ENCODE measurements around the gene SLC9A9. TPM values are rescaled to one million over a fixed set of nuclear protein-coding genes. Genes with fewer than 3 reads are reported as not detected.

SLC9A9 gene
- polyA plus RNA-seq, 2 donors = 8.3 to 11.9 TPM

- H3K9me3 ChIP-seq (ENCODE audit: control insufficient read depth in 2 of 2, insufficient read depth in 1 of 2, low read depth in 1 of 2, low read length in 1 of 2) = no peaks in the 10 kb centered on the region
- no peak overlapping the region for H3K4me3 ChIP-seq (ENCODE audit: low read depth in 1 of 2, low read length in 2 of 2)
- no peaks in the 10 kb centered on the region for H3K4me1 ChIP-seq (ENCODE audit: control insufficient read depth in 2 of 2, insufficient read depth in 2 of 2, low read length in 1 of 2)
- 74 to 89% methylated on average over 3 of the region's 3 CpGs for WGBS, 2 donors
- H3K27ac ChIP-seq (ENCODE audit: low read depth in 2 of 2, low read length in 1 of 2) = no peak overlapping the region
- H3K36me3 ChIP-seq (ENCODE audit: control insufficient read depth in 2 of 2, insufficient read depth in 2 of 2, low read length in 1 of 2) = no peaks in the 10 kb centered on the region
- H3K27me3 ChIP-seq (ENCODE audit: control insufficient read depth in 1 of 2, insufficient read depth in 2 of 2, low read length in 2 of 2) = no peaks in the 10 kb centered on the region
These were observed 254.1 kb downstream of the SLC9A9 start for GRCh38 chr3:143594206-143594605.

GRCh38 chr3:143590660-143591059 is 257.6 kb downstream of the SLC9A9 start:
- no peaks in the 10 kb centered on the region for H3K9me3 ChIP-seq (ENCODE audit: control insufficient read depth in 2 of 2, insufficient read depth in 1 of 2, low read depth in 1 of 2, low read length in 1 of 2)
- H3K27me3 ChIP-seq (ENCODE audit: control insufficient read depth in 1 of 2, insufficient read depth in 2 of 2, low read length in 2 of 2) = no peaks in the 10 kb centered on the region
- H3K36me3 ChIP-seq (ENCODE audit: control insufficient read depth in 2 of 2, insufficient read depth in 2 of 2, low read length in 1 of 2) = no peaks in the 10 kb centered on the region
- no peak overlapping the region for H3K4me3 ChIP-seq (ENCODE audit: low read depth in 1 of 2, low read length in 2 of 2)
- H3K27ac ChIP-seq (ENCODE audit: low read depth in 2 of 2, low read length in 1 of 2) = no peak overlapping the region
- WGBS, 2 donors = 84 to 85% methylated on average over 3 of the region's 3 CpGs
- H3K4me1 ChIP-seq (ENCODE audit: control insufficient read depth in 2 of 2, insufficient read depth in 2 of 2, low read length in 1 of 2) = no peaks in the 10 kb centered on the region

- 42 to 53% methylated on average over 2 of the region's 2 CpGs for WGBS, 2 donors
- H3K9me3 ChIP-seq (ENCODE audit: control insufficient read depth in 2 of 2, insufficient read depth in 1 of 2, low read depth in 1 of 2, low read length in 1 of 2) = no peaks in the 10 kb centered on the region
- H3K4me1 ChIP-seq (ENCODE audit: control insufficient read depth in 2 of 2, insufficient read depth in 2 of 2, low read length in 1 of 2) = no peaks in the 10 kb centered on the region
- no peak overlapping the region for H3K27ac ChIP-seq (ENCODE audit: low read depth in 2 of 2, low read length in 1 of 2)
- H3K27me3 ChIP-seq (ENCODE audit: control insufficient read depth in 1 of 2, insufficient read depth in 2 of 2, low read length in 2 of 2) = no peaks in the 10 kb centered on the region
- H3K4me3 ChIP-seq (ENCODE audit: low read depth in 1 of 2, low read length in 2 of 2) = no peak overlapping the region
- H3K36me3 ChIP-seq (ENCODE audit: control insufficient read depth in 2 of 2, insufficient read depth in 2 of 2, low read length in 1 of 2) = peaks cover 0 to 3% of the 10 kb centered on the region in 2 donors
These were observed 261.7 kb downstream of the SLC9A9 start for GRCh38 chr3:143586576-143586975.

GRCh38 chr3:143585720-143586456 is 262.4 kb downstream of the SLC9A9 start:
- no peaks in the 10 kb centered on the region for H3K27me3 ChIP-seq (ENCODE audit: control insufficient read depth in 1 of 2, insufficient read depth in 2 of 2, low read length in 2 of 2)
- peaks cover 0 to 3% of the 10 kb centered on the region in 2 donors for H3K36me3 ChIP-seq (ENCODE audit: control insufficient read depth in 2 of 2, insufficient read depth in 2 of 2, low read length in 1 of 2)
- WGBS, 2 donors = 77 to 85% methylated on average over 4 of the region's 4 CpGs
- no peak overlapping the region for H3K4me3 ChIP-seq (ENCODE audit: low read depth in 1 of 2, low read length in 2 of 2)
- no peaks in the 10 kb centered on the region for H3K4me1 ChIP-seq (ENCODE audit: control insufficient read depth in 2 of 2, insufficient read depth in 2 of 2, low read length in 1 of 2)
- H3K9me3 ChIP-seq (ENCODE audit: control insufficient read depth in 2 of 2, insufficient read depth in 1 of 2, low read depth in 1 of 2, low read length in 1 of 2) = no peaks in the 10 kb centered on the region
- H3K27ac ChIP-seq (ENCODE audit: low read depth in 2 of 2, low read length in 1 of 2) = no peak overlapping the region

GRCh38 chr3:143584474-143584873 is 263.8 kb downstream of the SLC9A9 start:
- H3K27ac ChIP-seq (ENCODE audit: low read depth in 2 of 2, low read length in 1 of 2) = no peak overlapping the region
- peaks cover 0 to 3% of the 10 kb centered on the region in 2 donors for H3K36me3 ChIP-seq (ENCODE audit: control insufficient read depth in 2 of 2, insufficient read depth in 2 of 2, low read length in 1 of 2)
- no peak overlapping the region for H3K4me3 ChIP-seq (ENCODE audit: low read depth in 1 of 2, low read length in 2 of 2)
- H3K9me3 ChIP-seq (ENCODE audit: control insufficient read depth in 2 of 2, insufficient read depth in 1 of 2, low read depth in 1 of 2, low read length in 1 of 2) = no peaks in the 10 kb centered on the region
- 71 to 88% methylated on average over 1 of the region's 1 CpG for WGBS, 2 donors
- H3K4me1 ChIP-seq (ENCODE audit: control insufficient read depth in 2 of 2, insufficient read depth in 2 of 2, low read length in 1 of 2) = no peaks in the 10 kb centered on the region
- no peaks in the 10 kb centered on the region for H3K27me3 ChIP-seq (ENCODE audit: control insufficient read depth in 1 of 2, insufficient read depth in 2 of 2, low read length in 2 of 2)

GRCh38 chr3:143581972-143582722 is 266.1 kb downstream of the SLC9A9 start:
- H3K9me3 ChIP-seq (ENCODE audit: control insufficient read depth in 2 of 2, insufficient read depth in 1 of 2, low read depth in 1 of 2, low read length in 1 of 2) = no peaks in the 10 kb centered on the region
- no peak overlapping the region for H3K4me3 ChIP-seq (ENCODE audit: low read depth in 1 of 2, low read length in 2 of 2)
- peaks cover 0 to 7% of the 10 kb centered on the region in 2 donors for H3K36me3 ChIP-seq (ENCODE audit: control insufficient read depth in 2 of 2, insufficient read depth in 2 of 2, low read length in 1 of 2)
- H3K27ac ChIP-seq (ENCODE audit: low read depth in 2 of 2, low read length in 1 of 2) = no peak overlapping the region
- 92 to 94% methylated on average over 6 of the region's 6 CpGs for WGBS, 2 donors
- H3K27me3 ChIP-seq (ENCODE audit: control insufficient read depth in 1 of 2, insufficient read depth in 2 of 2, low read length in 2 of 2) = no peaks in the 10 kb centered on the region
- no peaks in the 10 kb centered on the region for H3K4me1 ChIP-seq (ENCODE audit: control insufficient read depth in 2 of 2, insufficient read depth in 2 of 2, low read length in 1 of 2)

GRCh38 chr3:143578810-143579435 is 269.3 kb downstream of the SLC9A9 start:
- H3K36me3 ChIP-seq (ENCODE audit: control insufficient read depth in 2 of 2, insufficient read depth in 2 of 2, low read length in 1 of 2) = peaks cover 0 to 9% of the 10 kb centered on the region in 2 donors
- 88 to 89% methylated on average over 2 of the region's 2 CpGs for WGBS, 2 donors
- no peak overlapping the region for H3K4me3 ChIP-seq (ENCODE audit: low read depth in 1 of 2, low read length in 2 of 2)
- no peak overlapping the region for H3K27ac ChIP-seq (ENCODE audit: low read depth in 2 of 2, low read length in 1 of 2)
- H3K9me3 ChIP-seq (ENCODE audit: control insufficient read depth in 2 of 2, insufficient read depth in 1 of 2, low read depth in 1 of 2, low read length in 1 of 2) = no peaks in the 10 kb centered on the region
- no peaks in the 10 kb centered on the region for H3K4me1 ChIP-seq (ENCODE audit: control insufficient read depth in 2 of 2, insufficient read depth in 2 of 2, low read length in 1 of 2)
- no peaks in the 10 kb centered on the region for H3K27me3 ChIP-seq (ENCODE audit: control insufficient read depth in 1 of 2, insufficient read depth in 2 of 2, low read length in 2 of 2)

GRCh38 chr3:143576568-143577270 is 271.5 kb downstream of the SLC9A9 start:
- H3K4me3 ChIP-seq (ENCODE audit: low read depth in 1 of 2, low read length in 2 of 2) = no peak overlapping the region
- H3K27ac ChIP-seq (ENCODE audit: low read depth in 2 of 2, low read length in 1 of 2) = no peak overlapping the region
- H3K36me3 ChIP-seq (ENCODE audit: control insufficient read depth in 2 of 2, insufficient read depth in 2 of 2, low read length in 1 of 2) = peaks cover 0 to 8% of the 10 kb centered on the region in 2 donors
- no peaks in the 10 kb centered on the region for H3K9me3 ChIP-seq (ENCODE audit: control insufficient read depth in 2 of 2, insufficient read depth in 1 of 2, low read depth in 1 of 2, low read length in 1 of 2)
- H3K4me1 ChIP-seq (ENCODE audit: control insufficient read depth in 2 of 2, insufficient read depth in 2 of 2, low read length in 1 of 2) = no peaks in the 10 kb centered on the region
- whole genome bisulfite sequencing, 2 donors = 93 to 95% methylated on average over 5 of the region's 5 CpGs
- H3K27me3 ChIP-seq (ENCODE audit: control insufficient read depth in 1 of 2, insufficient read depth in 2 of 2, low read length in 2 of 2) = no peaks in the 10 kb centered on the region

- Histone ChIP-seq H3K27me3 (ENCODE audit: control insufficient read depth in 1 of 2, insufficient read depth in 2 of 2, low read length in 2 of 2) (no peaks in the 10 kb centered on the region), H3K4me1 (ENCODE audit: control insufficient read depth in 2 of 2, insufficient read depth in 2 of 2, low read length in 1 of 2) (no peaks in the 10 kb centered on the region), H3K27ac (ENCODE audit: low read depth in 2 of 2, low read length in 1 of 2) (no peak overlapping the region), H3K9me3 (ENCODE audit: control insufficient read depth in 2 of 2, insufficient read depth in 1 of 2, low read depth in 1 of 2, low read length in 1 of 2) (no peaks in the 10 kb centered on the region), H3K4me3 (ENCODE audit: low read depth in 1 of 2, low read length in 2 of 2) (no peak overlapping the region), H3K36me3 (ENCODE audit: control insufficient read depth in 2 of 2, insufficient read depth in 2 of 2, low read length in 1 of 2) (peaks cover 0 to 8% of the 10 kb centered on the region in 2 donors)
- WGBS, 2 donors = 96 to 100% methylated on average over 1 of the region's 1 CpG
These were observed 273.3 kb downstream of the SLC9A9 start for GRCh38 chr3:143574933-143575332.
